ENCODE measurements around the gene PEX14.

The PEX14 gene

GRCh38 chr1:10647414-10648170, 172.8 kb downstream of the PEX14 start:
- DNase-seq (ENCODE audit: low read depth in 2 of 2): no peak

GRCh38 chr1:10648689-10649516, 174.2 kb downstream of the PEX14 start:
- no peak for DNase-seq (ENCODE audit: low read depth in 2 of 2)

- DNase-seq (ENCODE audit: low read depth in 2 of 2): no peak
These were observed 174.9 kb downstream of the PEX14 start for GRCh38 chr1:10649517-10650201.

- no peak for DNase-seq (ENCODE audit: low read depth in 2 of 2)
These were observed 176.0 kb downstream of the PEX14 start for GRCh38 chr1:10650556-10651388.

- no peak for DNase-seq (ENCODE audit: low read depth in 2 of 2)
These were observed 176.6 kb downstream of the PEX14 start for GRCh38 chr1:10651389-10651766.

- DNase-seq (ENCODE audit: low read depth in 2 of 2): no peak
These were observed 177.0 kb downstream of the PEX14 start for GRCh38 chr1:10651793-10652192.

GRCh38 chr1:10652626-10653025, 177.9 kb downstream of the PEX14 start:
- no peak for DNase-seq (ENCODE audit: low read depth in 2 of 2)

- DNase-seq (ENCODE audit: low read depth in 2 of 2): no peak
These were observed 178.8 kb downstream of the PEX14 start for GRCh38 chr1:10653370-10654125.

GRCh38 chr1:10655002-10655401, 180.3 kb downstream of the PEX14 start:
- no peak for DNase-seq (ENCODE audit: low read depth in 2 of 2)

- DNase-seq (ENCODE audit: low read depth in 2 of 2): no peak
These were observed 181.7 kb downstream of the PEX14 start for GRCh38 chr1:10656431-10656830.

GRCh38 chr1:10657088-10657847, 182.5 kb downstream of the PEX14 start:
- DNase-seq (ENCODE audit: low read depth in 2 of 2): no peak

GRCh38 chr1:10658396-10659066, 183.8 kb downstream of the PEX14 start:
- no peak for DNase-seq (ENCODE audit: low read depth in 2 of 2)

GRCh38 chr1:10659218-10659617, 184.5 kb downstream of the PEX14 start:
- no peak for DNase-seq (ENCODE audit: low read depth in 2 of 2)

- DNase-seq (ENCODE audit: low read depth in 2 of 2): no peak
These were observed 185.1 kb downstream of the PEX14 start for GRCh38 chr1:10659646-10660540.

GRCh38 chr1:10661453-10661852, 186.7 kb downstream of the PEX14 start:
- no peak for DNase-seq (ENCODE audit: low read depth in 2 of 2)

GRCh38 chr1:10662090-10662688, 187.4 kb downstream of the PEX14 start:
- no peak for DNase-seq (ENCODE audit: low read depth in 2 of 2)

- DNase-seq (ENCODE audit: low read depth in 2 of 2): no peak
These were observed 188.3 kb downstream of the PEX14 start for GRCh38 chr1:10662824-10663677.

All from activated CD8-positive, alpha-beta memory T cell treated with anti-CD3 and anti-CD28 coated beads for 4 hours (primary cell).